Keratinocyte (primary cell): ENCODE data around the gene SNX13. TPM values are rescaled to one million over a fixed set of nuclear protein-coding genes. Genes with fewer than 3 reads are reported as not detected.

ENCODE experiments used
- DNase-seq: peaks from one replicate; pipeline ENCODE4 v3.0.0-alpha.2; 2011; ENCODE audit warnings: low read depth, missing footprints, low spot score
- FAIRE-seq: peaks from 2 replicates; lab custom pipeline; 2011; peaks lifted over from hg19 to GRCh38; lab: Jason Lieb, UNC
- H2AFZ ChIP-seq: 2 replicates; pipeline ENCODE4 v1.6.0; 2012; ENCODE audit warnings: low read length, control low read depth, inconsistent platforms; ENCODE audit not compliant: control insufficient read depth
- H3K27ac ChIP-seq: 2 replicates; pipeline ENCODE4 v1.5.1; 2011; ENCODE audit warnings: low read length; ENCODE audit not compliant: control insufficient read depth, insufficient read depth
- H3K27me3 ChIP-seq: 3 replicates; pipeline ENCODE4 v1.6.0; 2011; ENCODE audit warnings: low read length; ENCODE audit not compliant: control insufficient read depth, insufficient read depth; ENCODE audit errors: extremely low read depth
- H3K36me3 ChIP-seq, 2 experiments: 2 replicates in 1 of 2; 3 replicates in 1 of 2; pipeline ENCODE4 v1.5.1; 2011; ENCODE audit warnings: low read length in 2 of 2, mild to moderate bottlenecking in 1 of 2; ENCODE audit not compliant: control insufficient read depth in 2 of 2, insufficient read depth in 2 of 2; ENCODE audit errors: extremely low read depth in 1 of 2
- H3K4me1 ChIP-seq: 3 replicates; pipeline ENCODE4 v1.5.1; 2011; ENCODE audit warnings: low read length; ENCODE audit not compliant: control insufficient read depth, insufficient read depth; ENCODE audit errors: extremely low read depth
- H3K4me2 ChIP-seq: 3 replicates; pipeline ENCODE4 v1.6.0; 2011; ENCODE audit warnings: low read depth, low read length; ENCODE audit not compliant: control insufficient read depth, insufficient read depth; ENCODE audit errors: extremely low read depth
- H3K4me3 ChIP-seq, 3 experiments: fragments of 200-600 bp in 1 of 3; sonication (generic) in 1 of 3; 2 replicates in 2 of 3; 3 replicates in 1 of 3; pipeline ENCODE4 v1.5.1; 2011 to 2016; ENCODE audit warnings: low read length in 3 of 3, mild to moderate bottlenecking in 3 of 3, control low read depth in 2 of 3, inconsistent platforms in 1 of 3, low read depth in 1 of 3, mixed read lengths in 1 of 3, mixed run types in 1 of 3, moderate library complexity in 1 of 3; ENCODE audit not compliant: control insufficient read depth in 2 of 3, insufficient read depth in 2 of 3; ENCODE audit errors: extremely low read depth in 1 of 3
- H3K79me2 ChIP-seq: 2 replicates; pipeline ENCODE4 v1.6.0; 2012; ENCODE audit warnings: low read length; ENCODE audit not compliant: control insufficient read depth, insufficient read depth
- H3K9ac ChIP-seq: 3 replicates; pipeline ENCODE4 v1.6.0; 2011; ENCODE audit warnings: low read length; ENCODE audit not compliant: control insufficient read depth, insufficient read depth; ENCODE audit errors: extremely low read depth
- H3K9me1 ChIP-seq: 3 replicates; pipeline ENCODE4 v1.6.0; 2011; ENCODE audit warnings: low read length; ENCODE audit not compliant: control insufficient read depth, insufficient read depth; ENCODE audit errors: extremely low read depth
- H3K9me3 ChIP-seq: 2 replicates; pipeline ENCODE4 v1.5.1; 2012; ENCODE audit warnings: low read depth, low read length; ENCODE audit not compliant: control insufficient read depth
- H4K20me1 ChIP-seq: 3 replicates; pipeline ENCODE4 v1.6.0; 2011; ENCODE audit warnings: low read length; ENCODE audit not compliant: control insufficient read depth, insufficient read depth; ENCODE audit errors: extremely low read depth
- CTCF ChIP-seq, 3 experiments: IDR thresholded peaks in 1 of 3; conservative IDR thresholded peaks in 1 of 3; optimal IDR thresholded peaks in 1 of 3; 2 replicates in 2 of 3; 3 replicates in 1 of 3; pipeline versions ENCODE3 to v1.5.1; 2011; ENCODE audit warnings: low read length in 3 of 3, mild to moderate bottlenecking in 3 of 3, moderate library complexity in 2 of 3, control low read depth in 1 of 3, inconsistent platforms in 1 of 3; ENCODE audit not compliant: insufficient read depth in 2 of 3; ENCODE audit errors: extremely low read depth in 1 of 3
- EZH2 ChIP-seq: IDR thresholded peaks from one replicate; pipeline ENCODE4 v1.6.1; 2012; ENCODE audit warnings: inconsistent platforms, mild to moderate bottlenecking, low read length, moderate library complexity
- dilution Hi-C: fragments of 300-500 bp; cut with MboI; formaldehyde crosslinking; loops from one replicate; pipeline ENCODE4 v1.7.0; 2020; ENCODE audit warnings: low sequenced_read_pairs; ENCODE audit not compliant: extremely low pct_ligation_motif_present
- polyA plus RNA-seq, 5 experiments: library from polyadenylated mRNA; depleted of rRNA in 3 of 5; stranded (reverse) in 3 of 5; stranded (forward) in 1 of 5; unstranded in 1 of 5; fragments of >200 nt; gene quantifications; 1 replicate in 1 of 5; 2 replicates in 3 of 5; 3 replicates in 1 of 5; pipeline versions ENCODE4 v1.2.1 to v1.2.3, GENCODE V29; 2011 to 2012; ENCODE audit warnings: missing spikeins in 2 of 5, low read depth in 1 of 5, low replicate concordance in 1 of 5

The SNX13 gene
- polyA plus RNA-seq, 1 donor (not counting 4 experiments of a cell fraction or from before 2014, with no cell fraction given), result 22.6 TPM

- Histone ChIP-seq H3K4me1 (peaks cover 23% of the 10 kb centered on the region), H3K27me3 (no peaks in the 10 kb centered on the region), H2AFZ (no peak overlapping the region), H3K27ac (no peak overlapping the region), H3K9me1 (no peaks in the 10 kb centered on the region), H3K9me3 (no peaks in the 10 kb centered on the region), H4K20me1 (no peaks in the 10 kb centered on the region), H3K9ac (no peak overlapping the region), H3K4me2 (no peak overlapping the region), H3K79me2 (no peaks in the 10 kb centered on the region), H3K36me3 (no peaks in the 10 kb centered on the region), H3K4me3 (no peak overlapping the region)
- dilution Hi-C loops, result no loop called here
- no peak for FAIRE-seq
- TF ChIP-seq EZH2 (no peak), CTCF (optimal IDR thresholded peaks at IDR 0.05 in 1 of 3, IDR thresholded peaks at IDR 0.05 in 1 of 3, conservative IDR thresholded peaks at IDR 0.05 in 1 of 3; ENCODE audit: extremely low read depth in 1 of 3, insufficient read depth in 2 of 3, low read length in 3 of 3) (no peak)
- no peak for DNase-seq
Measured at GRCh38 chr7:17774716-17775288, 165.5 kb downstream of the SNX13 start.

- Histone ChIP-seq H3K27ac (no peak overlapping the region), H3K4me1 (peaks cover 23% of the 10 kb centered on the region), H3K4me2 (no peak overlapping the region), H3K9me1 (no peaks in the 10 kb centered on the region), H3K27me3 (no peaks in the 10 kb centered on the region), H3K9ac (no peak overlapping the region), H4K20me1 (no peaks in the 10 kb centered on the region), H3K36me3 (no peaks in the 10 kb centered on the region), H3K4me3 (no peak overlapping the region), H3K79me2 (no peaks in the 10 kb centered on the region), H2AFZ (no peak overlapping the region), H3K9me3 (no peaks in the 10 kb centered on the region)
- FAIRE-seq (no peak), DNase-seq (no peak)
- TF ChIP-seq EZH2, result no peak
- no peak for TF ChIP-seq CTCF (optimal IDR thresholded peaks at IDR 0.05 in 1 of 3, IDR thresholded peaks at IDR 0.05 in 1 of 3, conservative IDR thresholded peaks at IDR 0.05 in 1 of 3; ENCODE audit: extremely low read depth in 1 of 3, insufficient read depth in 2 of 3, low read length in 3 of 3)
- dilution Hi-C loops, result no loop called here
Measured at GRCh38 chr7:17774248-17774647, 166.0 kb downstream of the SNX13 start.
